HepG2 (cell line): ENCODE results near the gene CSNK1A1. TPM values are rescaled to one million over a fixed set of nuclear protein-coding genes. Genes with fewer than 3 reads are reported as not detected.

Source experiments
- JUN ChIP-seq: sonication (generic); formaldehyde crosslinking; IDR thresholded peaks from 2 replicates; pipeline ENCODE4 v1.4.0; 2020; ENCODE audit warnings: mild to moderate bottlenecking, missing genetic modification reagents
- PRDM10 ChIP-seq: sonication (generic); formaldehyde crosslinking; IDR thresholded peaks from 2 replicates; pipeline ENCODE4 v1.4.0; 2020; ENCODE audit warnings: low read depth, missing genetic modification reagents
- PRMT3 ChIP-seq: sonication (generic); formaldehyde crosslinking; IDR thresholded peaks from 2 replicates; pipeline ENCODE4 v1.8.1; 2022; ENCODE audit warnings: low read depth, mild to moderate bottlenecking, moderate library complexity, missing genetic modification reagents, borderline replicate concordance
- SMC3 ChIP-seq: IDR thresholded peaks from 2 replicates; pipeline ENCODE4 v1.6.1; 2011; ENCODE audit warnings: low read length, improper control_type of control experiment
- SSRP1 ChIP-seq: IDR thresholded peaks from 2 replicates; pipeline ENCODE4 v1.6.1; 2016; ENCODE audit warnings: control low read depth
- TGIF2 ChIP-seq: IDR thresholded peaks from 2 replicates; pipeline ENCODE4 v1.6.1; 2016; ENCODE audit warnings: control low read depth, missing compliant biosample characterization
- TSC22D2 ChIP-seq: sonication (generic); formaldehyde crosslinking; IDR thresholded peaks from 2 replicates; pipeline ENCODE4 v1.5.1; 2020; ENCODE audit warnings: missing genetic modification reagents, mild to moderate bottlenecking, borderline replicate concordance
- ZNF225 ChIP-seq: sonication (generic); formaldehyde crosslinking; IDR thresholded peaks from 2 replicates; pipeline ENCODE4 v1.4.0; 2020; ENCODE audit warnings: mild to moderate bottlenecking, missing genetic modification reagents
- ZNF296 ChIP-seq: sonication (generic); formaldehyde crosslinking; conservative IDR thresholded peaks from 2 replicates; pipeline ENCODE4 v1.5.0; 2020; ENCODE audit warnings: mild to moderate bottlenecking, missing genetic modification reagents
- ZNF44 ChIP-seq: sonication (generic); formaldehyde crosslinking; IDR thresholded peaks from 2 replicates; pipeline ENCODE4 v1.5.1; 2020; ENCODE audit warnings: mild to moderate bottlenecking, missing genetic modification reagents
- ZNF891 ChIP-seq: sonication (generic); formaldehyde crosslinking; IDR thresholded peaks from 2 replicates; pipeline ENCODE4 v1.5.0; 2020; ENCODE audit warnings: mild to moderate bottlenecking, missing genetic modification reagents
- polyA plus RNA-seq, 8 experiments: library from polyadenylated mRNA; depleted of rRNA in 3 of 8; stranded (reverse) in 7 of 8; unstranded in 1 of 8; fragments of >200 nt; fragmentation: Illumina TruSeq in 4 of 8; extraction: Trizol in 4 of 8; gene quantifications; 2 replicates each; pipeline versions ENCODE4 v1.2.1 to v1.2.3, GENCODE V29; 2011 to 2016; ENCODE audit warnings: low read depth in 4 of 8, missing spikeins in 1 of 8, mixed read lengths in 1 of 8; ENCODE audit not compliant: insufficient read depth in 1 of 8
- total RNA-seq, 5 experiments: library from RNA; depleted of rRNA; stranded (reverse); fragments of >200 nt; fragmentation: Illumina TruSeq; extraction: Trizol; gene quantifications; 2 replicates each; pipeline ENCODE4 v1.2.3, GENCODE V29; 2016; ENCODE audit warnings: low read depth in 1 of 5
- TF ChIP-seq, protein P1 (sequence below): IDR thresholded peaks from 2 replicates; pipeline ENCODE4 v1.6.1; 2016
- TF ChIP-seq, protein P2 (sequence below): sonication (generic); formaldehyde crosslinking; IDR thresholded peaks from 2 replicates; pipeline ENCODE4 v1.4.0; 2020; ENCODE audit warnings: missing genetic modification reagents, borderline replicate concordance
- TF ChIP-seq, protein P3 (sequence below): sonication (generic); formaldehyde crosslinking; IDR thresholded peaks from 2 replicates; pipeline ENCODE4 v1.8.0; 2023; ENCODE audit warnings: mild to moderate bottlenecking, missing genetic modification reagents
- TF ChIP-seq, protein P4 (sequence below): sonication (generic); formaldehyde crosslinking; IDR thresholded peaks from 2 replicates; pipeline ENCODE4 v1.4.0; 2020; ENCODE audit warnings: missing genetic modification reagents

Gene CSNK1A1
- total and polyA plus RNA-seq, 2 of the 13 experiments (the other 11 are each of a cell fraction or from before 2014, with no cell fraction given) = 89.0 to 149 TPM

GRCh38 chr5:149549461-149550267, 1.6 kb downstream of the CSNK1A1 start (continued):
- TF ChIP-seq PRDM10 = no peak
- TF ChIP-seq ZNF891 (CRISPR knock-in tag) = no peak
- TF ChIP-seq, protein P1, sequence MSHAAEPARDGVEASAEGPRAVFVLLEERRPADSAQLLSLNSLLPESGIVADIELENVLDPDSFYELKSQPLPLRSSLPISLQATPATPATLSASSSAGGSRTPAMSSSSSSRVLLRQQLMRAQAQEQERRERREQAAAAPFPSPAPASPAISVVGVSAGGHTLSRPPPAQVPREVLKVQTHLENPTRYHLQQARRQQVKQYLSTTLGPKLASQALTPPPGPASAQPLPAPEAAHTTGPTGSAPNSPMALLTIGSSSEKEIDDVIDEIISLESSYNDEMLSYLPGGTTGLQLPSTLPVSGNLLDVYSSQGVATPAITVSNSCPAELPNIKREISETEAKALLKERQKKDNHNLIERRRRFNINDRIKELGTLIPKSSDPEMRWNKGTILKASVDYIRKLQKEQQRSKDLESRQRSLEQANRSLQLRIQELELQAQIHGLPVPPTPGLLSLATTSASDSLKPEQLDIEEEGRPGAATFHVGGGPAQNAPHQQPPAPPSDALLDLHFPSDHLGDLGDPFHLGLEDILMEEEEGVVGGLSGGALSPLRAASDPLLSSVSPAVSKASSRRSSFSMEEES (CRISPR knock-in tag) = no peak
- no peak for TF ChIP-seq SSRP1 (CRISPR knock-in tag)
- no peak for TF ChIP-seq JUN (CRISPR knock-in tag)
- peak; percentile 92 for TF ChIP-seq TGIF2 (CRISPR knock-in tag)
- TF ChIP-seq SMC3 = no peak
- TF ChIP-seq ZNF44 = no peak
- TF ChIP-seq, protein P2, sequence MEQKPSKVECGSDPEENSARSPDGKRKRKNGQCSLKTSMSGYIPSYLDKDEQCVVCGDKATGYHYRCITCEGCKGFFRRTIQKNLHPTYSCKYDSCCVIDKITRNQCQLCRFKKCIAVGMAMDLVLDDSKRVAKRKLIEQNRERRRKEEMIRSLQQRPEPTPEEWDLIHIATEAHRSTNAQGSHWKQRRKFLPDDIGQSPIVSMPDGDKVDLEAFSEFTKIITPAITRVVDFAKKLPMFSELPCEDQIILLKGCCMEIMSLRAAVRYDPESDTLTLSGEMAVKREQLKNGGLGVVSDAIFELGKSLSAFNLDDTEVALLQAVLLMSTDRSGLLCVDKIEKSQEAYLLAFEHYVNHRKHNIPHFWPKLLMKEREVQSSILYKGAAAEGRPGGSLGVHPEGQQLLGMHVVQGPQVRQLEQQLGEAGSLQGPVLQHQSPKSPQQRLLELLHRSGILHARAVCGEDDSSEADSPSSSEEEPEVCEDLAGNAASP (CRISPR knock-in tag) = no peak
- TF ChIP-seq, protein P3, sequence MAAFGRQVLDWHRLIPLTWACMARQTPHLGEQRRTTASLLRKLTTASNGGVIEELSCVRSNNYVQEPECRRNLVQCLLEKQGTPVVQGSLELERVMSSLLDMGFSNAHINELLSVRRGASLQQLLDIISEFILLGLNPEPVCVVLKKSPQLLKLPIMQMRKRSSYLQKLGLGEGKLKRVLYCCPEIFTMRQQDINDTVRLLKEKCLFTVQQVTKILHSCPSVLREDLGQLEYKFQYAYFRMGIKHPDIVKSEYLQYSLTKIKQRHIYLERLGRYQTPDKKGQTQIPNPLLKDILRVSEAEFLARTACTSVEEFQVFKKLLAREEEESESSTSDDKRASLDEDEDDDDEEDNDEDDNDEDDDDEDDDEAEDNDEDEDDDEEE = 0 out of 2 replicates have a peak, but pooled peaks have one; percentile 34
- TF ChIP-seq, protein P4, sequence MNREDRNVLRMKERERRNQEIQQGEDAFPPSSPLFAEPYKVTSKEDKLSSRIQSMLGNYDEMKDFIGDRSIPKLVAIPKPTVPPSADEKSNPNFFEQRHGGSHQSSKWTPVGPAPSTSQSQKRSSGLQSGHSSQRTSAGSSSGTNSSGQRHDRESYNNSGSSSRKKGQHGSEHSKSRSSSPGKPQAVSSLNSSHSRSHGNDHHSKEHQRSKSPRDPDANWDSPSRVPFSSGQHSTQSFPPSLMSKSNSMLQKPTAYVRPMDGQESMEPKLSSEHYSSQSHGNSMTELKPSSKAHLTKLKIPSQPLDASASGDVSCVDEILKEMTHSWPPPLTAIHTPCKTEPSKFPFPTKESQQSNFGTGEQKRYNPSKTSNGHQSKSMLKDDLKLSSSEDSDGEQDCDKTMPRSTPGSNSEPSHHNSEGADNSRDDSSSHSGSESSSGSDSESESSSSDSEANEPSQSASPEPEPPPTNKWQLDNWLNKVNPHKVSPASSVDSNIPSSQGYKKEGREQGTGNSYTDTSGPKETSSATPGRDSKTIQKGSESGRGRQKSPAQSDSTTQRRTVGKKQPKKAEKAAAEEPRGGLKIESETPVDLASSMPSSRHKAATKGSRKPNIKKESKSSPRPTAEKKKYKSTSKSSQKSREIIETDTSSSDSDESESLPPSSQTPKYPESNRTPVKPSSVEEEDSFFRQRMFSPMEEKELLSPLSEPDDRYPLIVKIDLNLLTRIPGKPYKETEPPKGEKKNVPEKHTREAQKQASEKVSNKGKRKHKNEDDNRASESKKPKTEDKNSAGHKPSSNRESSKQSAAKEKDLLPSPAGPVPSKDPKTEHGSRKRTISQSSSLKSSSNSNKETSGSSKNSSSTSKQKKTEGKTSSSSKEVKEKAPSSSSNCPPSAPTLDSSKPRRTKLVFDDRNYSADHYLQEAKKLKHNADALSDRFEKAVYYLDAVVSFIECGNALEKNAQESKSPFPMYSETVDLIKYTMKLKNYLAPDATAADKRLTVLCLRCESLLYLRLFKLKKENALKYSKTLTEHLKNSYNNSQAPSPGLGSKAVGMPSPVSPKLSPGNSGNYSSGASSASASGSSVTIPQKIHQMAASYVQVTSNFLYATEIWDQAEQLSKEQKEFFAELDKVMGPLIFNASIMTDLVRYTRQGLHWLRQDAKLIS (CRISPR knock-in tag) = no peak
- TF ChIP-seq TSC22D2 (CRISPR knock-in tag) = no peak
- no peak for TF ChIP-seq ZNF296
- TF ChIP-seq PRMT3 (CRISPR knock-in tag) = no peak
- TF ChIP-seq ZNF225 = no peak
